GM21447 (cell line): Measurements from ENCODE around the gene CEP131.
"Not testable (repeated sequence)": the region's sequence is repeated elsewhere in the genome, so short reads cannot be mapped to it uniquely, and the experiment has no call there.

Source experiments
- ATAC-seq: cut with Tn5 transposase; IDR thresholded peaks from one replicate; pipeline ENCODE4 v1.9.1; 2021; ENCODE audit not compliant: unreplicated experiment

CEP131 gene

GRCh38 chr17:81228834-81229665 is 6.3 kb upstream of the CEP131 start:
- ATAC-seq = no peak

DNA sequence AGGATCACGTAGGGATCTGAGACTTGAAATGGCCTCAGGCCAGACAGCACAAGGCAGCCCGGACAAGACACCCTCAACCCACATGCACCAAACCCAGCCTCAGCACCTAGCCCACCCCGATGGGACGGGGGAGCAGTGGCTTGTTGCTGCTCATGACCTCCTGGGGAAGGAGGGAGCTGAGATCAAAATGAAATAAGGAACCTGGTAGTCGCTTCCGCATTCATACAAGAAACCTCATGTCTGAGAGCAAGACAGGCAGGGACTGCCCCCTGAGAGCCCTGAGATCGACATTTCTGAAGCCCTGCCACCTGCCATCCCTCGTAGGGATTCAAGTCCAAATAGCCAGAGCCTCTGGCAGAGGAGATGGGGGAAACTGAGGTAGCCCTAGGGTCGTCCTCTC is 5.7 kb upstream of the CEP131 start:
- no peak for ATAC-seq

DNA sequence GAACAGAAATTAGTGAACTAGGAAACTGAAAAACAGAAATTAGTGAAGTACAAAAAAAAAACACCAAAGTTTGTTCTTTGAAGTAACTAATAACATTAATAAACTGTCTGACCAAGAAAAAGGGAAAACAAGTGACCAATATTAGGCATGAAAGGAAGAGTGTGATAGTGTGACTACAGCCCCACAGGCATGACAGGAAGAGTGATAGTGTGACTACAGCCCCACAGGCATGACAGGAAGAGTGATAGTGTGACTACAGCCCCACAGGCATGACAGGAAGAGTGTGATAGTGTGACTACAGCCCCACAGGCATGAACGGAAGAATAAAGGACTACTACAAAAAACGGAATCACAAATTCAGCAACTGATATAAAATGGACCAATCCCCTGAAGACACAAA is 4.9 kb upstream of the CEP131 start:
- ATAC-seq = not testable (repeated sequence)

DNA sequence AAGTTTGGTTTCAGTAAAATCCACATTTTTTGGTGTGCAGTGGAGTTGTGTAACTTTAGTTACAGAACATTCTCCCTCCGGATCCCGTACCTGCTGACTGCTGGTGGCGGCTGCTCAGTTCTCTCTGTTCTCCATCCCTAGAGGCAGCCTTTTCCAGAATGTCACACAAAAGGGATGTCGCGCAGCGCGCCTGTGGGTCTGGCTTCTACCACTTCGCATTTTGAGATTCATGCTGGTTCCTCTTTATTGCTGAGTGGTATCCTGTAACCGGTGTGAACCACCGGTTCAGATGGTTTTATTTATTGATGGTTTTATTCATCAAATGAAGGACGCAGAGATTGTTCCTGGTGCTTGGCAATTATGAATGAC is 981 bp upstream of the CEP131 start:
- no peak for ATAC-seq

DNA sequence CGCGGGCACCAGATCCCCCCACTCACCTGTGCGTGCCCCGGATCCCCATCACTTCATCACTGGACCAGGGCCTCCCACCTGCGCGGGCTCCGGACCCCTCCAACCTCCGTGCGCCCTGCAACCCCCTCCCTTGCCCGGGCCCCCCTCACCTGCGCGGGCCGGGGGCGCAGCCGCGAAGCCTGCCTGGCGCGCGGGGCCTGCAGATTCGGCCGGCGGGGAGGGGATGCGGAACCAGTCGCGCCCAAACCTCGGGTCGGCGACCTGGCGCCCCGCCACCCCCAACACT is 202 bp downstream of the CEP131 start:
- ATAC-seq = no peak

DNA sequence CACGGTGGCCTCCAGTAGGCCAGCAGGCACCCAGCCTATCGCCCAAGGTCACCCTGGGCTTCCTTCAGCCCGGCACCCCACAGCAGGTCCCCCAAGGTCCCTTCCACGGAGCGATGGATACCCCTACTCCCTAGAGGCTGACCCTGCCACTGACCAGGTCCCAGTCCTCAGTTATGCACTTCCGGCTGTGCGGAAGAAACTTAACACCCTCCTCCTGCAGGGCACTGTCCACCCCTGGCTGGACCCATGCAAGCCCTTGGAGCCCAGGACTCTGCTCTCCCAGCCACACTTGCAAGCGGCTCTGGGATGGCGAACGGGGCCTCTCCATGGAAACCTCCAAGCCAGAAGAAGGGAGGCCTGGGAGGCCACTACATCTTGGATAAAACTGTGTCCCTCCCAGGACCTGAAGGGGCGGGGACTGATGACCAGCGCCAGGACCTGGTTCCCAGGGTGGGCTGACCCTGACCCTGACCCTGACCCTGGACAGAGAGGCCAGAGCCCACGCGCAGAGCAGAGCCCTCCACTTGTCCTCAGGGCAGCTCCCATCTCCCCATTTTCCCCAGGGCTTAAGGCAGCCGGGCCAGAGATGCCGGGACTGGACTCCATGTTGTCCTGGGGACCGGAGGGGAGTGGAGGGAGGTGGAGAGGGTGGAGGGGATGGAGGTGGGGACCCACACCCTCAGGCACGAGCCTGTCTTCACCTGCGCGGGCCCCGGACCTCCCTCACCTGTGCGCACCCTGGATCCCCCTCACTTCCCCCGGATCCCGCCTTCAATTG is 734 bp downstream of the CEP131 start:
- no peak for ATAC-seq

DNA sequence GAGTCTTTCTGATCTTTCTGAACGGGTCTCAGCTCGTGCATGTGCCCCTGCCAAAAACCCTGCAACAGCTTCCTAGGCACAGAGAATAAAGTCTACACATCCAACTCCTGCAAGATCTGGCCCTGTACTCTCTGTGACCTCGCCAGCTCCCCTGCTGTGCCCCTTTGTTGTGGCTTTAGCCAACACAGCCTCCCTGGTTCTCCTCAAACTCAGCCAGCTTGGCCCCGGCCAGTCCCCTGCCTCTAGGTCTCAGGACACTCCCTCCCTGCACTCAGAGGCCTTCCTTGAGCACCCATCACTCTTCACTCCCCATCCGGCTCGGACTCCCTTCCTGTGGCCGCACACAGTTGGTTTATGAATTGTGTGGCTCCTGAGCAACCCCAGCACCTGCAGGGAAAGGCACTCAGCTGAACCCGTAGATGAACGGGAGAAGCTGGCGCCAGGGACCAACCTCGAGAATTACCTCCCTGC is 1.4 kb downstream of the CEP131 start:
- no peak for ATAC-seq

GRCh38 chr17:81219476-81220180 is 3.1 kb downstream of the CEP131 start:
- ATAC-seq = no peak

- no peak for ATAC-seq
Observed at GRCh38 chr17:81218991-81219390, 3.8 kb downstream of the CEP131 start.

DNA sequence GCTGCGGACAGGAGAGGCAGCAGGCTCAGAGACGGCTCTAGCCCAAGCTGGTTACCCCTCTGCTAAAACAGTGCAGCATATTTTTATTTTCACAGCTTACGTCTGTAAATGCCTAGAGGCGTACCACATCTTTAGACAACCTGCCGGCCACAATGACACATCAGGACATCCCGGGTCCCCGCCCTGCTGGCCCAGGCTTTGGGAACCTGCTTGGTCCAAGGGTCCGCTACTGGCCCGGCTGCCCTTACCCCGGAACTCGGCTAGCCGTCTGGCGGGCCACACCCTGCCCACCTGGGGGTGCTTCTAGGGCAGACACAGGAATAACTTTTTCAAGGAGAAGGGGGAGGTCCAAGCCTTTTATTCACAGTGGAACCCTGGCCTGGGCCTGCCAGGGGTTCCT is 4.3 kb downstream of the CEP131 start:
- ATAC-seq = no peak

DNA sequence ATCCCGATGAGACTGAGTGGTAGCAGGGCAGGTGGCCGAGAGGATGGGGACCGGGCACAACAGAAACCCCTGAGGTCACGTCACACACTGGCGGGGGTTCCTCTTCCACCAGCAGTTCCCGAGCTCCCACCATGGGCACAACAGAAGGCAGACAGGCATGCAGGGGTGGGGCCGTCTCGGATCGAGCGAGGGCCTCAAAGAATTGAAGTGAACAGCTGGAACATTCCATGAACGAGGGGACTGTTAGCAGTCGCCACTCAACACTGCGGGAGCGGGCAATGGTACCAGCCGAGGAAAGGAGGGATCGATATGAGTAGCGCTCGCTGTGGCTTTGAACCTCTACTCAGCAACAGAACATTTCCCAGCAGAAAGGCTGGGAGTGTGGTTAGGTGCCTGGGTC is 5.3 kb downstream of the CEP131 start:
- ATAC-seq = no peak

DNA sequence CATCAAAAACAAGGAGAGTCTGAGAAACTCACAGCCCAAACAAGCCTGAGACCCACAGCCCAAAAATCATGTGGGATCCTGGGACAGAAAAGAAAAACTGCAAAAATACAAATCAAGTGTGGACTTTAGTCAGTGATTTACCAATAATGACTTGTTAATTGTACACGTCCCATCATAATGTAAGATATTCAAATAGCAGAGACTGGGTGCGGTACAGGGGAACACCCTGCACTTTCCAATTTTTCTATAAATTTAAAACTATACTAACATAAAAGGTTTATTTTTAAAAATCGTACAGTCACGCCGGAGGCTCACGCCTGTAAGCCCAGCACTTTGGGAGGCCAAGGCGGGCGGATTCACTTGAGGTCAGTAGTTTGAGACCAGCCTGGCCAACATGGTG is 8.8 kb downstream of the CEP131 start:
- ATAC-seq = no peak

- ATAC-seq = no peak
Observed at GRCh38 chr17:81212365-81212764, 10.4 kb downstream of the CEP131 start.

DNA sequence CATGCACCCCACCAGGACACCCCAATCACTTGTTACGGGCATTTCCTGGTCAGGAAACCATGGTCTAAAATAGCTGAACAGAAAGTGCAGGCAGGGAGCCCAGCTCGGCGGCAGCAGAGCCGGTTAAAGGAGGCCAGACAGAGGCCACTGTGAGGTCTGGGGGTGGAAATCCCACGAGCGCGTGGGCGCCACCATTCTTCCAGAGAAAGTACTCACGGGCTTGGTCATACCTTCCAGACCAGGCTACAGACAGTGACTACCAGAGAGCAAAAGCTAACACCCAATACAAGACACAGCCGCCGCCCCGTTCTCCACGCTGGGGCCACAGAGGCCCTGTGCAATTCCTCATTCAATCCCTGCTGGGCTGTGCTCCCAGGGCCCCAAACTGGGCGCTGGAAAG is 11.9 kb downstream of the CEP131 start:
- no peak for ATAC-seq

DNA sequence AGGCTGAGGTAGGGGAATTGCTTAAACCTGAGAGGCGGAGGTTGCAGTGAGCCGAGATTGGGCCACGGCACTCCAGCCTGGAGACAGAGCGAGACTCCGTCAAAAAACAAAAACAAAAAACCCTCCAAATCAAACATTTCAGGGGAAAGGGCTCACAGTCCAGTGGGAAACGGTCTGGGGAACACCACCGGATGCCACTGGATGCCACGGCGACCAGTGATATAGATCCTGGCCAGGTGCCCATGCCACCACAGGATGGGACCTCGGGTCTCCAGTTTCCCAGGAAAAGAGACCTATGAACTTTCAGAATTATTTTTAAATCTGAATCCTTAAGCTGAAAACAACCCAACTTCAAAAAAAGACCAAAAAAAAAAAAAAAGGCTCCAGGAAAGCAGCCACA is 12.3 kb downstream of the CEP131 start:
- ATAC-seq = no peak

GRCh38 chr17:81209141-81209540 is 13.6 kb downstream of the CEP131 start:
- ATAC-seq = no peak

GRCh38 chr17:81208651-81209050 is 14.1 kb downstream of the CEP131 start:
- ATAC-seq = no peak

DNA sequence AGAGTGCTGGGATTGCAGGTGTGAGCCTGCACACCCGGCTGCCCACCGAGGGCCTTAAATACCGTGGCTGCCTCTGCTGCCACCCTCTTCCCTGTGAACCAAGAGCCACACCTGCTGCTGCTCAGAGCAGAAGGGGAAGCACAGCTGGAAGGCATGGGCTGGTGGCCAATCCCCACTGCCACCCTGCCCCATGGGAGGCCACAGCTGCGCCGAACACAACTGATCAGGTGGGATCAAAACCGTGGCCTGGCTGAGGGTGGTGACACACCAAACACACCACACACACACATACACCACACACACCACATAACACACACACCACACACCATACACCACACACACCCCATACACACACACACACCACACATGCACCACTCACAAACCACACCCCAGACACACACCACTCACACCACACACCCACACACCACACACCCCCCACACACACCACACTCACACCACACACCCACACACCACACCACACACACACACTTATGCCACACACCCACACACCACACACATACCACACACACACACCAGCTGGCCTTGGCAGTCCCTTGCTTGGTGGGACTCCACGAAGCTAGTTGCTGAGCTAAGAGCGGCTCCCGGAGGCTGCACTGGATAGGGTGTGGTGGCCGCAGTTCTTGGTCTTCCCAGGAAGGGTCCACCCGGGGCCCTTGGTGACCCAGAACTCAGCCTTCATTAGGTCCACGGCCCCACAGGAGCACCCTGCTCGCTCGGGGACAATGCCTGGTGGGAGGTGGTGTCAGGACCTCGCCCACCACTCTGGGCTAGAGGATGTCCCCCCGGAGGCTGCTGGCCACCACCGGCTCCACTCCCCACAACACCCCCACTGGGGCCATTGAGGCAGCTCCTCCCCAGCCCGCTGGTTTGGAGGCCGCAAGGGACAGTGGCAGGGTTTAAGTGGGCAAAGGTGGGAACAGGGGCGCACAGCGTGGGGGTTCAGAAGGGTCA is 14.9 kb downstream of the CEP131 start:
- ATAC-seq = no peak

DNA sequence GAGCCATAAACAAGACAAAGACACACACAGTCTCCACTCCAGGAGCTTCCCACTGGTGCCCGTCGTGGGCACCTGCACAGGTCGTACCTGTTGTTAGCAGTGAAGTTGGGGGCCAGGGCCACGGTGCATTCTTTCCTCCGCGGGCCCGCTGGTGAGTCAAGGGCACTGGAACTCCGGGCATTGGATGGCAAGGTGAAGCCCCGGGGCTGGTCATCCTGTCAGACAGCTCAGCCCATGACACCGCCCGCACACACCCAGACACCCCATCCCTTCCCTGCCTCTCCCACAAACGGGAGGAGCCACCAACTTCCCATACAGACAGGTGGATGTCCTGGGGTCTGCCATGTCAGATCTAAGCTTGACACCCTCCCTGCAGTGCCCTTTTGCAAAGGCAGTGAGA is 16.1 kb downstream of the CEP131 start:
- ATAC-seq = no peak

GRCh38 chr17:81206166-81206565 is 16.6 kb downstream of the CEP131 start:
- no peak for ATAC-seq

GRCh38 chr17:81204578-81204977 is 18.2 kb downstream of the CEP131 start:
- no peak for ATAC-seq
